DND-41 (cell line): Measurements from ENCODE around the gene PNISR.

Experiments used
- ATAC-seq: fragments of 200-7000 bp; cut with Tn5 transposase; 3 replicates; pipeline ENCODE4 v1.9.1; 2021; ENCODE audit warnings: low read depth; ENCODE audit not compliant: insufficient read depth
- DNase-seq: peaks from one replicate; pipeline ENCODE4 v3.0.0-alpha.2; 2020
- H2AFZ ChIP-seq: 2 replicates; pipeline ENCODE4 v1.6.0; 2012; ENCODE audit warnings: low read depth, low read length
- H3K27ac ChIP-seq: 2 replicates; pipeline ENCODE4 v1.5.1; 2012; ENCODE audit warnings: low read length, inconsistent platforms
- H3K27me3 ChIP-seq: fragments of 200-600 bp; sonication (generic); 2 replicates; pipeline ENCODE4 v1.6.0; 2012; ENCODE audit warnings: low read length, mild to moderate bottlenecking, inconsistent platforms; ENCODE audit not compliant: insufficient read depth, poor library complexity
- H3K36me3 ChIP-seq: 2 replicates; pipeline ENCODE4 v1.5.1; 2012; ENCODE audit warnings: low read length, inconsistent platforms; ENCODE audit not compliant: insufficient read depth
- H3K4me1 ChIP-seq: 2 replicates; pipeline ENCODE4 v1.5.1; 2012; ENCODE audit warnings: mild to moderate bottlenecking, low read length; ENCODE audit not compliant: insufficient read depth
- H3K4me2 ChIP-seq: 2 replicates; pipeline ENCODE4 v1.6.0; 2012; ENCODE audit warnings: mild to moderate bottlenecking, moderate library complexity, low read length, inconsistent platforms; ENCODE audit not compliant: insufficient read depth
- H3K4me3 ChIP-seq, 2 experiments: fragments of 200-600 bp in 1 of 2; shearing (Covaris generic) in 1 of 2; 2 replicates each; pipeline ENCODE4 v1.5.1; 2012 to 2016; ENCODE audit warnings: inconsistent platforms in 2 of 2, low read length in 2 of 2, mild to moderate bottlenecking in 2 of 2, low read depth in 1 of 2, moderate library complexity in 1 of 2
- H3K79me2 ChIP-seq: 2 replicates; pipeline ENCODE4 v1.6.0; 2012; ENCODE audit warnings: low read length, inconsistent platforms; ENCODE audit not compliant: insufficient read depth
- H3K9ac ChIP-seq: 2 replicates; pipeline ENCODE4 v1.6.0; 2012; ENCODE audit warnings: low read depth, mild to moderate bottlenecking, inconsistent platforms, low read length, moderate library complexity
- H3K9me3 ChIP-seq: 2 replicates; pipeline ENCODE4 v1.5.1; 2012; ENCODE audit warnings: low read length, moderate library complexity, mild to moderate bottlenecking, inconsistent platforms; ENCODE audit not compliant: insufficient read depth, severe bottlenecking
- H4K20me1 ChIP-seq: 2 replicates; pipeline ENCODE4 v1.6.0; 2012; ENCODE audit warnings: low read length; ENCODE audit not compliant: insufficient read depth
- EZH2 ChIP-seq: IDR thresholded peaks from 3 replicates; pipeline ENCODE4 v1.6.1; 2012; ENCODE audit warnings: borderline replicate concordance, low read depth, mild to moderate bottlenecking, moderate library complexity, low read length, inconsistent platforms; ENCODE audit not compliant: severe bottlenecking
- TF ChIP-seq, protein P1 (sequence below): IDR thresholded peaks from 2 replicates; pipeline ENCODE4 v1.5.1; 2012; ENCODE audit warnings: borderline replicate concordance, low read length, moderate library complexity, mild to moderate bottlenecking; ENCODE audit not compliant: poor library complexity, severe bottlenecking; ENCODE audit errors: extremely low read depth

The PNISR gene

DNA sequence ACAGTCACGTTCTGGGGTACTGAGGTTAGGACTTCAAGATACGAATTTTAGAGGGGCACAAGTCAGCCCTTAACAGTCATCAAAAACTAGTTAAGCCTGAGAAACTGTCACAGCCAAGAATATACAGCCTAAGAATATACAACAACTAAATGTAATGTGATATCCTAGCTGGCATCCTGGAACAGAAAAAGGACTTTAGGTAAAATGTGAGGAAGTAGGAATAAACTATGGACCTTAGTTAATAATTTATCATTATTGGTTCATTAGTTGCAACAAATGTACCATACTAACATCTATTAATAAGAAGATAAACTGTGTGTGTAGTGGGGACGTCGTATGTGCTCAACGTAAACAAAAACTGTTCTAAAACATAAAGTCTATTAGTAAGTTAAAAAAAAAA, 1.1 kb downstream of the PNISR start:
- Histone ChIP-seq H3K9ac (peak overlapping the region; percentile 79), H3K79me2 (peaks cover 84% of the 10 kb centered on the region), H3K4me3 (peak overlapping the region; percentile 38 to 75; a peak in 3 of 4 replicates), H2AFZ (no peak overlapping the region), H3K27me3 (no peaks in the 10 kb centered on the region), H3K9me3 (no peaks in the 10 kb centered on the region), H3K27ac (peak overlapping the region; percentile 96; the same call in 1 of the 2 replicates), H3K36me3 (peaks cover 28% of the 10 kb centered on the region), H3K4me2 (peak overlapping the region; percentile 80), H4K20me1 (peaks cover 52% of the 10 kb centered on the region), H3K4me1 (peaks cover 56% of the 10 kb centered on the region)
- TF ChIP-seq EZH2: no peak
- TF ChIP-seq, protein P1, sequence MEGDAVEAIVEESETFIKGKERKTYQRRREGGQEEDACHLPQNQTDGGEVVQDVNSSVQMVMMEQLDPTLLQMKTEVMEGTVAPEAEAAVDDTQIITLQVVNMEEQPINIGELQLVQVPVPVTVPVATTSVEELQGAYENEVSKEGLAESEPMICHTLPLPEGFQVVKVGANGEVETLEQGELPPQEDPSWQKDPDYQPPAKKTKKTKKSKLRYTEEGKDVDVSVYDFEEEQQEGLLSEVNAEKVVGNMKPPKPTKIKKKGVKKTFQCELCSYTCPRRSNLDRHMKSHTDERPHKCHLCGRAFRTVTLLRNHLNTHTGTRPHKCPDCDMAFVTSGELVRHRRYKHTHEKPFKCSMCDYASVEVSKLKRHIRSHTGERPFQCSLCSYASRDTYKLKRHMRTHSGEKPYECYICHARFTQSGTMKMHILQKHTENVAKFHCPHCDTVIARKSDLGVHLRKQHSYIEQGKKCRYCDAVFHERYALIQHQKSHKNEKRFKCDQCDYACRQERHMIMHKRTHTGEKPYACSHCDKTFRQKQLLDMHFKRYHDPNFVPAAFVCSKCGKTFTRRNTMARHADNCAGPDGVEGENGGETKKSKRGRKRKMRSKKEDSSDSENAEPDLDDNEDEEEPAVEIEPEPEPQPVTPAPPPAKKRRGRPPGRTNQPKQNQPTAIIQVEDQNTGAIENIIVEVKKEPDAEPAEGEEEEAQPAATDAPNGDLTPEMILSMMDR: no peak
- no peak for ATAC-seq
- DNase-seq: no peak

DNA sequence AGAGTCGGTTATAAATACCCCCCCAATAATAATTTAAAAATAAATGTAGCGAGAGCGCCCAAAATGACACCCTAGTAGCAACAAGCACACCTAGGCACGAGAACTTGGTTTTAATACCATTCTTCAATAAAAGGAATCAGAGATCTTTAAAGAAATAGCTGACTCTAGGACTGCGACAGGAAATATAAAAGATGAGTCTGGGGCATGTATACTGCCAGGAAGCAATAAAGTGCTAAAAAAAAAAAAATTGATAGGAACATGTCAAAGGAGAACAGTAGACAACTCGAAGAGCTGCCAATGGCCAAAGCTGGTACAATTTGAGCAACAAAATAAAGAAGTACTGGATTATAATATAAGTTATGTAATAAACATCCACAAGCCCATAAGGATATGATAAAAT, 2.2 kb downstream of the PNISR start:
- no peaks in the 10 kb centered on the region for H3K27me3 ChIP-seq
- peaks cover 62% of the 10 kb centered on the region for H4K20me1 ChIP-seq
- H2AFZ ChIP-seq: no peak overlapping the region
- no peaks in the 10 kb centered on the region for H3K9me3 ChIP-seq
- H3K9ac ChIP-seq: no peak overlapping the region
- DNase-seq (no peak), ATAC-seq (no peak)
- peaks cover 55% of the 10 kb centered on the region for H3K4me1 ChIP-seq
- H3K4me2 ChIP-seq: peak overlapping the region; percentile 80
- no peak overlapping the region for H3K27ac ChIP-seq
- peaks cover 27% of the 10 kb centered on the region for H3K36me3 ChIP-seq
- H3K4me3 ChIP-seq: no peak overlapping the region; a peak in 1 of 4 replicates
- TF ChIP-seq, protein P1: no peak
- TF ChIP-seq EZH2: no peak
- H3K79me2 ChIP-seq: peaks cover 94% of the 10 kb centered on the region

DNA sequence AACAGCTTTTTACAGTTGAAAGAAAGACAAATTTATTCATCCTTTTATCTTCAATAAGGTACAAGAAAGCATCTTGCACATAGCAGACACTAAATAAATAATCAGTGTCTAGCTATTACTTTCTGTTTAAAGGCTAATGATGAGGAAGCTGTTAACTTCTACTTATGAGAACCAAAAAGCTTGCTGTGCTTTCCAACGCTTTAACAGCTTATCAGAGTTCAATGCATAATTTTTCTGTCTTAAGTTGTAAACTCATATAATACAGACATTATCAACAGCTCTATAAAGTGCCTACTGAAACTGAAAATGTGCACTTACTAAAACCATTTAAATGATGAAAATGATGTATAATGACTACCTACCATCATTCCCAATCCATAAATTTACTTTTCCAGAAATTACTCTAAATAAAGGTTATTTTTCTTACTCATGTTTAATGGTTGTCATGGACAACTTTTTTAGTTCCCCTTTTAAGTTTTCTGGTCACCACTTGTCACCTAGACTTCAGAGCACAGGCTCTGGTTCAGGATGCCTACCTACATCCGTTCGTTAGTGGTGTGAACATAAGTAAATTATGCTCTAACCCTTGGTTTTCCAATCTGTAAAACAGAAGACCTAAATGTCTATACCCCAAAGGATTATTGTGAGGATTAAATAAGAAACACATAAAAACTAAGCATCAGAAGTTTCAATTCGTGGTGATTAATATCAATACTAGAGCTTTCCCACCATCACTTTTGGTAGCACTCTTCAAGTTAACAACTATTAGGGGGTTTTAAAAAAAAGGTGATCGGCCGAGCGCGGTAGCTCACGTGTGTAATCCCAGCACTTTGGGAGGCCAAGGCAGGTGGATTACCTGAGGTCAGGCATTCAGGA, 8.0 kb downstream of the PNISR start:
- H3K27ac ChIP-seq: no peak overlapping the region
- no peak for TF ChIP-seq EZH2
- TF ChIP-seq, protein P1: no peak
- no peaks in the 10 kb centered on the region for H3K27me3 ChIP-seq
- H3K9ac ChIP-seq: no peak overlapping the region
- ATAC-seq (no peak), DNase-seq (no peak)
- peaks cover 13% of the 10 kb centered on the region for H3K4me1 ChIP-seq
- H3K4me3 ChIP-seq: no peak overlapping the region
- H3K79me2 ChIP-seq: peaks cover 100% of the 10 kb centered on the region
- peaks cover 39% of the 10 kb centered on the region for H3K36me3 ChIP-seq
- H3K9me3 ChIP-seq: no peaks in the 10 kb centered on the region
- no peak overlapping the region for H2AFZ ChIP-seq
- peaks cover 88% of the 10 kb centered on the region for H4K20me1 ChIP-seq
- 0 out of 2 replicates have a peak overlapping the region, but pooled peaks have one; percentile 2 for H3K4me2 ChIP-seq
